HG03196 (cell line): ENCODE results near the gene EYS.
"Not testable (repeated sequence)": the region's sequence is repeated elsewhere in the genome, so short reads cannot be mapped to it uniquely, and the experiment has no call there.

Experiments used
- ATAC-seq: cut with Tn5 transposase; IDR thresholded peaks from one replicate; pipeline ENCODE4 v1.9.1; 2021; ENCODE audit not compliant: unreplicated experiment

The EYS gene

GRCh38 chr6:63774961-63775360 lies 1932.1 kb downstream of the EYS start:
- no peak for ATAC-seq

GRCh38 chr6:63773200-63773599 lies 1933.8 kb downstream of the EYS start:
- ATAC-seq: no peak

GRCh38 chr6:63765828-63766227 lies 1941.2 kb downstream of the EYS start:
- no peak for ATAC-seq

- ATAC-seq: no peak
Measured at GRCh38 chr6:63764318-63764916, 1942.6 kb downstream of the EYS start.

GRCh38 chr6:63760199-63760598 lies 1946.8 kb downstream of the EYS start:
- no peak for ATAC-seq

- ATAC-seq: no peak
Measured at GRCh38 chr6:63759605-63760105, 1947.4 kb downstream of the EYS start.

GRCh38 chr6:63757826-63758225 lies 1949.2 kb downstream of the EYS start:
- no peak for ATAC-seq

GRCh38 chr6:63757275-63757674 lies 1949.8 kb downstream of the EYS start:
- not testable (repeated sequence) for ATAC-seq

- no peak for ATAC-seq
Measured at GRCh38 chr6:63750400-63750799, 1956.6 kb downstream of the EYS start.

GRCh38 chr6:63745784-63746183 lies 1961.2 kb downstream of the EYS start:
- ATAC-seq: no peak

GRCh38 chr6:63744810-63745209 lies 1962.2 kb downstream of the EYS start:
- ATAC-seq: no peak

- ATAC-seq: no peak
Measured at GRCh38 chr6:63743691-63744090, 1963.3 kb downstream of the EYS start.

- ATAC-seq: no peak
Measured at GRCh38 chr6:63742060-63742459, 1965.0 kb downstream of the EYS start.

- ATAC-seq: no peak
Measured at GRCh38 chr6:63740709-63741108, 1966.3 kb downstream of the EYS start.

- no peak for ATAC-seq
Measured at GRCh38 chr6:63739094-63739687, 1967.8 kb downstream of the EYS start.

- ATAC-seq: not testable (repeated sequence)
Measured at GRCh38 chr6:63738190-63738589, 1968.8 kb downstream of the EYS start.

GRCh38 chr6:63734923-63735322 lies 1972.1 kb downstream of the EYS start:
- ATAC-seq: no peak

- ATAC-seq: no peak
Measured at GRCh38 chr6:63732336-63732735, 1974.7 kb downstream of the EYS start.

GRCh38 chr6:63731930-63732329 lies 1975.1 kb downstream of the EYS start:
- ATAC-seq: no peak

GRCh38 chr6:63730311-63730710 lies 1976.7 kb downstream of the EYS start:
- ATAC-seq: no peak

- no peak for ATAC-seq
Measured at GRCh38 chr6:63724721-63725120, 1982.3 kb downstream of the EYS start.

- ATAC-seq: no peak
Measured at GRCh38 chr6:63721181-63721580, 1985.8 kb downstream of the EYS start.

GRCh38 chr6:63716169-63716568 lies 1990.9 kb downstream of the EYS start:
- ATAC-seq: no peak
